GM18505 (cell line): ENCODE measurements around the gene COL5A1.

Source experiments
- ATAC-seq: cut with Tn5 transposase; IDR thresholded peaks from one replicate; pipeline ENCODE4 v1.9.1; 2021; ENCODE audit not compliant: unreplicated experiment
- POLR2A ChIP-seq: IDR thresholded peaks from 4 replicates; pipeline ENCODE4 v1.6.1; 2011; ENCODE audit warnings: borderline replicate concordance; ENCODE audit not compliant: insufficient read depth, insufficient read length; ENCODE audit errors: extremely low read depth

The COL5A1 gene

DNA sequence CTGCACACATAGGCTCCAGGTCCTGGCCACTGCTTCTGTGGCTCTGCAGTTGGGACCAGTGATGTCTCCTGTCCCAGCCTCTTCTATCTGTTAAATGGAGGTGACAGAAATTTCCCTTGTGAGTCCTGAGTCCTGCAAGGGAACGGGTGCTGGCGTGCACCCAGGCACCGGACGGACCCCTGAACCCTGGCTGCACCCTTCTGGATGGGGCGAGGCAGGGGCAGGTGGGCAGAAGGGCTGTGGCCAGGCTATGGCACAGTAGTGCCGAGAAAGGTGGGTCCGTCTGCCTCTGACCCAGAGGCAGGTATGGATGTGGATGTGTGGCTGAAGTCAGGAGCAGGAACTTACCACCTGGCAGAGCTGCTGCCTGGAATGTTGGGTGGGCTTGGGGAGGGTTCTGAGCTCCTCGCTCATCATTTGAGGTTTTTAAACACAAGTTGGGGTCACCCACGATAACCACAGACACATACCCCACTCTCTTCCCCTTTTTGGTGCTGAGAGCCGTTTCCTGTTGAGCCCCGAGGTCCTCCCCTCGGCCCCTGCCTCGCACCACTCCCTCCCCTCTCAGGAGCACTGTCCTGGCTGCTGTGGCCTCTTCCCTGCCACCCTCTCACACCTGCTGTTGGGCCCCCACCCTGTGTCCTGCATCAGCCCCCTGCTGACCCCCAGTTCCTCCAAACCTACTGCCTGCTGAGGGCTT, 82.0 kb downstream of the COL5A1 start:
- no peak for TF ChIP-seq POLR2A
- ATAC-seq, result no peak

DNA sequence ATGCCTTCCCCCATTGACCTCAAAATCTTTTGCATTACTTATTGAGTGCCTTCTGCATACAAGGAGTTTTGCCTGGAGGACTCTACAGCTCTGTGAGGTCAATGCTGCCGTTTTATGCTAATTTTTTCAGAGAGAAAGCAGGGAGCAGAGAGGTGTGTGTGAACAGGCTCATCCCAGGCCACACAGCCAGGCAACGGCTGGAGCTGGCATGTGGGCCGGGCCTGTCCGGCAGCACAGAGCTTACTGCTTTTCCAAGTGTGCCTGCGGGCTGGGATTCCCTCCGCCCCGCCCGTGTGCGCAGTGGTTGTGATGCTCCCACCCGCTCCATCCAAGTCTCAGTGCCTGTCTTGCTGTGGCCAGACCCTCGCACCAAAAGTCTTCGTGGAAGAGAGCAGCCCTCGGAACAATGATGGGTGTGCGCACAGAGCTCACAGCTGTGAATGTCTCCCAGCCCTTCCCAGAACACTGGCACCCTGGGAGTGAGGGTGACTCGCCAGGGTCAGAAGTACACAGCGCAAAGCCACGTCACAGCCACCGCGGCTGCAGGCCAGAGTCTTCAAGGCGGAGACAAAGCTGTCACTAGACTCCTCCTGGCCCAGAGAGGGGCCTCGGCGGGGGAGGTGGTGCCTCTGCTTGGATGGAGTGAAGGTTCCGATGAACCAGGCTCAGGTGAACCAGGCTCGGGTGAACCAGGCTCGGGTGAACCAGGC, 82.8 kb downstream of the COL5A1 start:
- ATAC-seq, result no peak
- no peak for TF ChIP-seq POLR2A

- ATAC-seq, result no peak
- TF ChIP-seq POLR2A, result no peak
Measured at GRCh38 chr9:134724912-134725604, 83.5 kb downstream of the COL5A1 start.

DNA sequence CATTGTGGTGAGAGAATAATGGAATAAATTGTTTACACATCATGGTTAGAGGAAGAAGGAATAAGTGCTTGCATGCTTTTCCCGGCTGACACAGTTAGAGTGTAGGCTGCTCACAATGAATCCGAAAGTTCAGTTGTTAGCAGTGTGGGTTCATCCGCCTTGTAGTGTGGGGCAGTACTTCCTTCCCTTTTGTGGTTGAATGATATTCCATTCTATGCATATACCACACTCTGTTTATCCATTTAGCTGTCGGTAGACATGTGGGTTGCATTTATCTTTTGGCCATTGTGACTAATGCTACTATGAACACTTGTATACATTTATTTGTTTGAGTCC, 84.0 kb downstream of the COL5A1 start:
- TF ChIP-seq POLR2A, result no peak
- no peak for ATAC-seq

GRCh38 chr9:134726026-134726721, 84.6 kb downstream of the COL5A1 start:
- TF ChIP-seq POLR2A, result no peak
- ATAC-seq, result no peak

GRCh38 chr9:134726722-134727034, 85.1 kb downstream of the COL5A1 start:
- no peak for ATAC-seq
- no peak for TF ChIP-seq POLR2A

DNA sequence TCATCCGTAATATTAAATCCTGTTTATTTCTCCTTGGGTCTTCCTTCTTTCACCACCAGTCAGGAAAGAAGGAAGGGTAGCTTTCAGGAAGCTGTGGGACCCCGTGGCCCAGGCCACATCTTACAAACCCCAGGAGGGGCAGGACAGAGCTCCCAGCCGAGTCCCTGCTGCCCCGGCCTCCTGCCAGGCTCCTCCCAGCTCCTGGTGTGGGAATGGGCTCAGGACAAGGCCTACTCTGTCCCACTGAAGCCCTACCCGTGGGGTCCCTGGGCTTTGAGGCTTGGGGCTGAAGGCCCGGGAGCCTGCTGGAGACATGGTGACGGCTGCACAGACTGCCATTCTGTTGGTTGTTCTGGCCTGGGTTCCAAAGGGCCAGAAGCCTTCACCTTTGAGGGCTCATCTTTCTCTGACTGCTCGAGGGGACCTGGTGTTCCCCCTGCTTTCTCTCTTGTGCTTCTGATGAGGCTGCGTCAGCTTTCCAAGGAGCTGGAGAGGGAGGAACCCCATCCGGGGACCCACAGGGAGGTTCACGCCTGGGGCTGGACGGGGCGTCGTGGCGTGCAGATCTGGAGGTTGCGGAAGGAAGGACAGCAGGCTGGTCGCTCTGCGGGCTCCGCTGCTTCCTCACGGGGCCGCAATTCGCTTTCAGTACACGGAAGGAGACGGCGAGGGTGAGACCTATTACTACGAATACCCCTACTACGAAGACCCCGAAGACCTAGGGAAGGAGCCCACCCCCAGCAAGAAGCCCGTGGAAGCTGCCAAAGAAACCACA, 86.6 kb downstream of the COL5A1 start:
- no peak for TF ChIP-seq POLR2A
- no peak for ATAC-seq

- TF ChIP-seq POLR2A, result no peak
- no peak for ATAC-seq
Measured at GRCh38 chr9:134728801-134729495, 87.3 kb downstream of the COL5A1 start.

- no peak for TF ChIP-seq POLR2A
- ATAC-seq, result no peak
Measured at GRCh38 chr9:134730011-134730760, 88.6 kb downstream of the COL5A1 start.

GRCh38 chr9:134730761-134731496, 89.3 kb downstream of the COL5A1 start:
- no peak for TF ChIP-seq POLR2A
- no peak for ATAC-seq
